ENCODE results near the gene APOF. TPM values are rescaled to one million over a fixed set of nuclear protein-coding genes. Genes with fewer than 3 reads are reported as not detected.

APOF gene
- total and polyA plus RNA-seq, 9 of the 15 experiments (the other 6 are each of a cell fraction or from before 2014, with no cell fraction given): 0.09 to 0.15 (median 0.12) TPM; not detected in 5

- peak within 1 kb of the TSS; percentile 64 for H3K4me3 ChIP-seq
- H3K4me2 ChIP-seq (ENCODE audit: insufficient read depth, low read length): peak within 1 kb of the TSS; percentile 98
- H3K36me3 ChIP-seq (ENCODE audit: control insufficient read depth, insufficient read depth, low read length): 0 out of 3 replicates have a peak, but pooled peaks cover 3% of the 10 kb centered on the region
- peak within 1 kb of the TSS; percentile 98 for H3K27ac ChIP-seq (ENCODE audit: extremely low read depth, low read depth, low read length)
- no peaks in the 10 kb centered on the region for H3K27me3 ChIP-seq (ENCODE audit: control insufficient read depth in 2 of 2, insufficient read depth in 2 of 2, low read length in 2 of 2)
- BruUV-seq (replicated peaks): no TSS peak
- H3K4me1 ChIP-seq (replicated peaks in 1 of 2; ENCODE audit: control insufficient read depth in 2 of 2, insufficient read depth in 2 of 2, low read length in 2 of 2): peaks cover 25 to 55% of the 10 kb centered on the region in 2 experiments
- H3K9me3 ChIP-seq (replicated peaks; ENCODE audit: control insufficient read depth, insufficient read depth, low read depth, low read length): no peaks in the 10 kb centered on the region
- ChIA-PET POLR2A (interaction anchor here (0.6 to 19.0 kb wide), 8 partner anchors 17 to 783 kb away, joined by 3 to 274 read pairs (median 4); partner anchors contain the start of genes APOF, CNPY2 and STAT2), CTCF (ENCODE audit: low intra/inter-chr PET ratio) (interaction anchor here (1.2 kb wide), 1 partner anchor 130 kb away, joined by 5 read pairs; no protein-coding TSS in a partner anchor)
- H4K20me1 ChIP-seq (replicated peaks; ENCODE audit: control insufficient read depth, insufficient read depth, low read length): no peaks in the 10 kb centered on the region
- in situ Hi-C loops (cut with MboI): no loop called here
- intact Hi-C loops (cut with micrococcal nuclease): loop anchor here (1.0 to 2.0 kb wide), 2 partner anchors 17 to 26 kb away; partner anchors contain the start of gene STAT2
- DNase-seq (ENCODE audit: extremely low read depth in 1 of 4, low spot score in 3 of 4) (peak; percentile 99 to 100 (median 100)), ATAC-seq (peak; percentile 94), FAIRE-seq (peak; percentile 97)
- H3K9me1 ChIP-seq (ENCODE audit: control insufficient read depth, insufficient read depth, low read length): peaks cover 3% of the 10 kb centered on the region
- under 1% methylated on average over 45 of the region's 45 CpGs for WGBS (ENCODE audit: insufficient coverage, low coverage, missing lambda C conversion rate)
- H3K9ac ChIP-seq (ENCODE audit: insufficient read depth in 1 of 2, low read depth in 2 of 2, low read length in 2 of 2): peak within 1 kb of the TSS; percentile 88 to 95
- peaks cover 24% of the 10 kb centered on the region for H3K79me2 ChIP-seq (ENCODE audit: control insufficient read depth, insufficient read depth, low read length)
- H2AFZ ChIP-seq (ENCODE audit: low read depth, low read length): peak within 1 kb of the TSS; percentile 95
- peak; percentile 58; the same call in 1 of the 2 replicates for TF ChIP-seq JUN (IDR thresholded peaks at IDR 0.05; ENCODE audit: borderline replicate concordance, low read depth, low read length)
- no peak for TF ChIP-seq JUN (CRISPR knock-in tag; IDR thresholded peaks at IDR 0.05; ENCODE audit: borderline replicate concordance)
- TF ChIP-seq TFAP4 (CRISPR knock-in tag; IDR thresholded peaks at IDR 0.05; ENCODE audit: borderline replicate concordance): peak; percentile 74
- TF ChIP-seq TBP (optimal IDR thresholded peaks at IDR 0.05; ENCODE audit: low read depth, low read length): peak; percentile 90
- no peak for TF ChIP-seq ZNF133 (CRISPR knock-in tag; IDR thresholded peaks at IDR 0.05)
- no peak for TF ChIP-seq COPS2 (conservative IDR thresholded peaks at IDR 0.05)
- no peak for TF ChIP-seq NR4A1 (CRISPR knock-in tag; IDR thresholded peaks at IDR 0.05)
- no peak; the same call in none of the 2 replicates for TF ChIP-seq NR4A1 (tag; IDR thresholded peaks at IDR 0.05)
- TF ChIP-seq ZNF76 (CRISPR knock-in tag; IDR thresholded peaks at IDR 0.05; ENCODE audit: borderline replicate concordance): no peak
- TF ChIP-seq KAT7 (CRISPR knock-in tag; IDR thresholded peaks at IDR 0.05; ENCODE audit: borderline replicate concordance): no peak
- 0 out of 2 replicates have a peak, but pooled peaks have one; percentile 48 for TF ChIP-seq NCOA1 (IDR thresholded peaks at IDR 0.05; ENCODE audit: low read depth)
- TF ChIP-seq GABPA (tag; conservative IDR thresholded peaks at IDR 0.05; ENCODE audit: low read depth): peak; percentile 83
- TF ChIP-seq POLR2B (IDR thresholded peaks at IDR 0.05; ENCODE audit: low read depth, partially characterized antibody): peak; percentile 87
- TF ChIP-seq CBX5 (IDR thresholded peaks at IDR 0.05; ENCODE audit: borderline replicate concordance, low read depth): no peak
- TF ChIP-seq ETS1 (conservative IDR thresholded peaks at IDR 0.05; ENCODE audit: control insufficient read depth, low read depth, low read length): peak; percentile 43; the same call in 1 of the 2 replicates
- no peak for TF ChIP-seq ZNF121 (CRISPR knock-in tag; conservative IDR thresholded peaks at IDR 0.05)
- peak; percentile 83 for TF ChIP-seq CC2D1A (IDR thresholded peaks at IDR 0.05)
- TF ChIP-seq EWSR1 (IDR thresholded peaks at IDR 0.05; ENCODE audit: borderline replicate concordance, low read depth, partially characterized antibody): no peak
- 0 out of 2 replicates have a peak, but pooled peaks have one; percentile 40 for TF ChIP-seq NR2C2 (CRISPR knock-in tag; IDR thresholded peaks at IDR 0.05)
- peak; percentile 97 for TF ChIP-seq NR2C2 (tag; IDR thresholded peaks at IDR 0.05)
- TF ChIP-seq EP400 (IDR thresholded peaks at IDR 0.05): peak; percentile 98
These were observed 28.8 kb downstream of the APOF start, which contains the start of gene PAN2 for GRCh38 chr12:56333679-56334489. Gene PAN2 (minus strand): TSS chr12:56334000. CDS start chr12:56333094, 906 bp downstream.

Data from K562 (cell line).